Measurements from ENCODE around the gene KRT40. TPM values are rescaled to one million over a fixed set of nuclear protein-coding genes. Genes with fewer than 3 reads are reported as not detected.

KRT40 gene
- total and polyA plus RNA-seq, 2 of the 8 experiments (the other 6 are each of a cell fraction or from before 2014, with no cell fraction given): not detected

DNA sequence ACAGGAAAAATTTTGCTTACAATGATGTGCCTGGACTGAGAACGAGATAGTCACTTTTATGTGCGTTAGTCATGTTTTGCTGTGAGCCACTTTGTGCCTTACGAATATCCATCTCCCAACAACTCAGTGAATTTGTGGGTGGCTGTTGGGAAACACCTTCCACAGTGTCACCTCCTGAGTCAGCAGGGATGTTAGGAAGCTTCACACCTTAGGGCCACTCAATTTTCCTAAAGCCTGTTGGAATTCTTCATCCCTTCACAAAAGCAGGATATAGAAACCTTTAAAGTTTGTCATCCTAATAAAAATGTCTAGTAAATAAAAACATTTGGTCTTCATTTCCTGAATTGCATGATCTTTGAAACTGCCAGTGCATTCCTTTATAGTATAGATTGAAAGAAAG is 29.1 kb upstream of the KRT40 start:
- 72% methylated on average over 3 of the region's 3 CpGs; no CpG with 5 or more reads in 1 of the 2 experiments for WGBS, 2 experiments (ENCODE audit: extremely low coverage in 1 of 2, insufficient coverage in 1 of 2, insufficient read length in 1 of 2, insufficient replicate concordance in 2 of 2, low coverage in 1 of 2, low lambda C conversion rate in 2 of 2, missing lambda C conversion rate in 1 of 2)
- Histone ChIP-seq H3K27ac (ENCODE audit: low read depth, low read length) (no peak overlapping the region), H2BK12ac (ENCODE audit: low read depth, low read length) (no peak overlapping the region), H3K4me3 (ENCODE audit: extremely low read depth in 1 of 4, insufficient read depth in 2 of 4, low read depth in 3 of 4, low read length in 4 of 4) (no peak overlapping the region), H3K4me2 (ENCODE audit: insufficient read depth in 1 of 2, low read depth in 2 of 2, low read length in 2 of 2) (no peak overlapping the region), H2BK15ac (ENCODE audit: low read length) (no peak overlapping the region), H3K56ac (replicated peaks; ENCODE audit: insufficient read length, low read depth, low read length) (no peak overlapping the region), H3K27me3 (replicated peaks in 1 of 4; ENCODE audit: control insufficient read depth in 3 of 4, extremely low read depth in 1 of 4, insufficient read depth in 3 of 4, low read length in 3 of 4) (no peaks in the 10 kb centered on the region), H3K9me3 (ENCODE audit: insufficient read depth in 2 of 2, low read depth in 1 of 2, low read length in 1 of 2) (no peaks in the 10 kb centered on the region), H3K36me3 (ENCODE audit: control insufficient read depth in 2 of 4, insufficient read depth in 4 of 4, low read length in 3 of 4) (no peaks in the 10 kb centered on the region), H2AK5ac (ENCODE audit: low read depth, low read length) (no peak overlapping the region), H3K79me1 (ENCODE audit: low read depth, low read length) (no peaks in the 10 kb centered on the region), H3K23me2 (ENCODE audit: low read depth, low read length) (no peaks in the 10 kb centered on the region), H4K8ac (ENCODE audit: extremely low read depth, insufficient read depth, low read length) (no peak overlapping the region), H2BK20ac (ENCODE audit: low read length) (no peak overlapping the region), H4K5ac (ENCODE audit: insufficient read length, low read depth, low read length) (no peak overlapping the region), H3K79me2 (ENCODE audit: control insufficient read depth in 1 of 2, insufficient read depth in 2 of 2, low read length in 2 of 2) (no peaks in the 10 kb centered on the region), H4K91ac (replicated peaks; ENCODE audit: insufficient read length, low read length) (no peak overlapping the region), H3K18ac (ENCODE audit: extremely low read depth, low read length) (no peak overlapping the region), H3K14ac (ENCODE audit: insufficient read length) (no peak overlapping the region), H4K20me1 (replicated peaks in 1 of 2; ENCODE audit: control insufficient read depth in 1 of 2, insufficient read depth in 2 of 2, low read length in 2 of 2) (no peaks in the 10 kb centered on the region), H2BK5ac (ENCODE audit: low read depth, low read length) (no peak overlapping the region), H2BK120ac (replicated peaks; ENCODE audit: low read depth, low read length) (no peak overlapping the region), H3K4me1 (replicated peaks in 1 of 4; ENCODE audit: control insufficient read depth in 3 of 4, insufficient read depth in 4 of 4, low read length in 3 of 4) (peaks cover 0 to 10% (median 6%) of the 10 kb centered on the region in 4 experiments; a peak in 6 of 7 replicates), H3K23ac (ENCODE audit: insufficient read length) (no peak overlapping the region), H2AFZ (ENCODE audit: low read length) (no peak overlapping the region), H3K9ac (replicated peaks in 1 of 4; ENCODE audit: extremely low read depth in 1 of 4, low read depth in 3 of 4, low read length in 3 of 4) (no peak overlapping the region), H3K4ac (replicated peaks; ENCODE audit: insufficient read length, low read depth, low read length) (no peak overlapping the region)
- TF ChIP-seq GABPA (IDR thresholded peaks at IDR 0.05; ENCODE audit: borderline replicate concordance, insufficient read depth, low read length) (no peak), EP300 (IDR thresholded peaks at IDR 0.05; ENCODE audit: borderline replicate concordance in 1 of 2, low read depth in 2 of 2, low read length in 2 of 2) (no peak), TBP (IDR thresholded peaks at IDR 0.05; ENCODE audit: low read depth, low read length) (no peak), YY1 (IDR thresholded peaks at IDR 0.05; ENCODE audit: low read depth, low read length) (no peak), CBX8 (IDR thresholded peaks at IDR 0.05; ENCODE audit: borderline replicate concordance, low read depth, low read length) (no peak), MAX (IDR thresholded peaks at IDR 0.05) (no peak)
- CTCF ChIA-PET (ENCODE audit: partially characterized antibody): interaction anchor here (1.2 to 1.3 kb wide), 2 partner anchors 49 to 309 kb away, joined by 4 to 5 read pairs; no protein-coding TSS in a partner anchor
- POLR2A ChIA-PET (ENCODE audit: partially characterized antibody): no interaction called here
- DNase-seq (ENCODE audit: low read depth in 1 of 2, low spot score in 2 of 2) (no peak), FAIRE-seq (no peak)

Data from H1 (cell line).